ENCODE data around the gene PTPRN2.

Gene PTPRN2

DNA sequence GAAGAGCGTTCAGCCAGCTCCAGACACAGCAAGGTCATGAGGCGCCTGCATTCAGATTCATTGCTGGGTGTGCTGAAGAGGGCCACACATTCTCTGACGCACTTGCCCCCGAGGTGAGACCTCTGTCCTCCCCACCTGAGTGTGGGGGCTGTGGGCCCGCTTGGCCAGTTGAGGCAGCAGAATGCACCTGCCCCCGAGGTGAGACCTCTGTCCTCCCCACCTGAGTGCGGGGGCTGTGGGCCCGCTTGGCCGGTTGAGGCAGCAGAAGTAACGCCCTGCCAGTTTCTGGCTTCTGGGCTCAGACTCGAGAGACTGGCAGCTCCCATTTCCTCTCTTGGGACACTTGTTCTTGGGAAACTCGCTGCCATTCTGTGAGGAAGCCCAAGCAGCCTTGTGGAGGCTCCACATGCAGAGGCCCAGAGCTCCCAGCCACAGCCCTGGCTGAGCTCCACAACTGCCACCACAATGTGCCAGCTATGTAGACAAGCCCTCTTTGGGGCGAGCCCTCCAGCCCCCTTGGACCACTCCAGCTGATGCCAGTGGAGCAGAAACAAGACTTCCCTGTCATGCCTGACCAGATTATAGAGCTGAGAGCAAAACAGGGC lies 816.8 kb downstream of the PTPRN2 start:
- Histone ChIP-seq H3K27ac (ENCODE audit: low read depth, low read length) (no peak overlapping the region), H3K9ac (ENCODE audit: low read length) (no peak overlapping the region), H3K4me1 (ENCODE audit: control insufficient read depth, insufficient read depth, low read length) (no peaks in the 10 kb centered on the region), H3K4me3 (ENCODE audit: low read length) (no peak overlapping the region), H3K36me3 (ENCODE audit: control insufficient read depth, insufficient read depth, low read length) (no peaks in the 10 kb centered on the region), H3K27me3 (ENCODE audit: control insufficient read depth, insufficient read depth, low read length) (no peaks in the 10 kb centered on the region)

DNA sequence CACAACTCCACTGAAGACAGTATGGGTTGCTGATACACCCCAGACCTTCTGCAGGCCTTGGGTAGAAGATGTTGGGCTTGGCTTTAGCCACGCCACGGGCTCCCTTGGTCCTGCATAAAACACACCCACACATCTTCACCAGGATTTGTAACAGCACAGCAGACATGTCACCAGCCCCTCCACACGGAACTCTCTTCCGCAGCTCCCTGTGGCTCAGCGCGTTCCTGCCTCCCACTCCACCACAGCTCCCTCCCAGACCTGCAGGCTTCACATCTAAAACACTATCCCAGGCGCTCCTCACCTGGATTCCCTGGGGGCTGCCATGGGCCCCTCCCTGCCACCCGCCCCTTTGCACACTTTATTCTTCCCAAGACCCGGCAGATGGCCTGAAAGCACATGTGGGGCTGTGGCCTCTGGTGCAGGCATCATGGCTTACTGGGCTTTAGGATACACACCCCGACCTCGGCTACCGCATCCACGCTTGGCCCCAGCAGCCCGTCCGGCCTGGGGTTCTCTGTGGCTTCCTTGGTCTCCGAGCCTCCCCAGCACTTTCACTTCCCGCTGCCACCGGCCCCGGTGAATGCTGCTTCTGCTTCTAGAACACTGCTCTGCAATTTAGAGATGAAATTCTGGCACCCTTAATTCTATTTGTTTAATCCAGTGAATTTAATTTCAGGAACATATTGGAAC lies 818.0 kb downstream of the PTPRN2 start:
- H3K27ac ChIP-seq (ENCODE audit: low read depth, low read length) = no peak overlapping the region
- H3K9ac ChIP-seq (ENCODE audit: low read length) = no peak overlapping the region
- H3K4me1 ChIP-seq (ENCODE audit: control insufficient read depth, insufficient read depth, low read length) = no peaks in the 10 kb centered on the region
- no peaks in the 10 kb centered on the region for H3K36me3 ChIP-seq (ENCODE audit: control insufficient read depth, insufficient read depth, low read length)
- H3K4me3 ChIP-seq (ENCODE audit: low read length) = no peak overlapping the region
- H3K27me3 ChIP-seq (ENCODE audit: control insufficient read depth, insufficient read depth, low read length) = no peaks in the 10 kb centered on the region

DNA sequence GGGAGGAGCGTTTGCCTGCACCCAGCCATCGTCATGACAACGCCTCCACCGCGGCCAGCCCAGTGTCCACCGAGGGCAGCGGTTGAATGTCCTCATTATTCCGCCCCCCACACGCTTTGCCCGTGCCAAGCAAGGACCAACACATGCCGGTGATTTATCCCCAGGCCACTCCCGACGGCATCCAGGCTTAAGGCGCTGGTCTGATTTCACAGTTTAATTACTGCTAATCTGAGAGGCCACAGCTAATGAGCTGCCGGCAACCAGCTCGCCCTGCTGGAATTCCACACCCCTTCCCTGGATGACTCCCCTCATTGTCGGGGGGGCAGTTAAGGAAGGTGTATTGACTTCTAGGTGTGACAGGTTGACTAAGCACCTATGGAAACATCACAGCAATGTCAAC lies 818.5 kb downstream of the PTPRN2 start:
- Histone ChIP-seq H3K27ac (ENCODE audit: low read depth, low read length) (no peak overlapping the region), H3K4me3 (ENCODE audit: low read length) (no peak overlapping the region), H3K4me1 (ENCODE audit: control insufficient read depth, insufficient read depth, low read length) (no peaks in the 10 kb centered on the region), H3K27me3 (ENCODE audit: control insufficient read depth, insufficient read depth, low read length) (no peaks in the 10 kb centered on the region), H3K36me3 (ENCODE audit: control insufficient read depth, insufficient read depth, low read length) (no peaks in the 10 kb centered on the region), H3K9ac (ENCODE audit: low read length) (no peak overlapping the region)

DNA sequence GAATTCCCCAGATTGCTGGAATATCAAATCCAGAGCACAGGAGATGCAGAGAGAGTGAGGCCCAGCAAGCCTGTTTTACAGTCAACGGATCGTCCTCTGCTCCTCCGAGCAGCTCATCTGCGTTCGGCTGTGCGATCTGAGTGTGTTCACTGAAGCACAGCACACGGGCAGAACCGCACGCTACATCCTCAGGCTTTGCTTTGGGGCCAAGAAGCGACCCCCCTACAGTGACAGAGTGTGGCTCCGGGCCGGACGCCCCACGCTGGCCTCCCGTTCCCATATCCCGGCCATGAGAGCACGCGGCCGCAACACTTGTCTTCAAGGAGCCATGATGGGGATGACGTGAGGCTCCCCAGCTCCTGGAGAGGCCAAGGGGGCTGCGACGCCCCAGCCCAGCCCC lies 819.4 kb downstream of the PTPRN2 start:
- no peak overlapping the region for H3K4me3 ChIP-seq (ENCODE audit: low read length)
- no peaks in the 10 kb centered on the region for H3K4me1 ChIP-seq (ENCODE audit: control insufficient read depth, insufficient read depth, low read length)
- H3K36me3 ChIP-seq (ENCODE audit: control insufficient read depth, insufficient read depth, low read length) = no peaks in the 10 kb centered on the region
- no peak overlapping the region for H3K27ac ChIP-seq (ENCODE audit: low read depth, low read length)
- no peak overlapping the region for H3K9ac ChIP-seq (ENCODE audit: low read length)
- no peaks in the 10 kb centered on the region for H3K27me3 ChIP-seq (ENCODE audit: control insufficient read depth, insufficient read depth, low read length)

DNA sequence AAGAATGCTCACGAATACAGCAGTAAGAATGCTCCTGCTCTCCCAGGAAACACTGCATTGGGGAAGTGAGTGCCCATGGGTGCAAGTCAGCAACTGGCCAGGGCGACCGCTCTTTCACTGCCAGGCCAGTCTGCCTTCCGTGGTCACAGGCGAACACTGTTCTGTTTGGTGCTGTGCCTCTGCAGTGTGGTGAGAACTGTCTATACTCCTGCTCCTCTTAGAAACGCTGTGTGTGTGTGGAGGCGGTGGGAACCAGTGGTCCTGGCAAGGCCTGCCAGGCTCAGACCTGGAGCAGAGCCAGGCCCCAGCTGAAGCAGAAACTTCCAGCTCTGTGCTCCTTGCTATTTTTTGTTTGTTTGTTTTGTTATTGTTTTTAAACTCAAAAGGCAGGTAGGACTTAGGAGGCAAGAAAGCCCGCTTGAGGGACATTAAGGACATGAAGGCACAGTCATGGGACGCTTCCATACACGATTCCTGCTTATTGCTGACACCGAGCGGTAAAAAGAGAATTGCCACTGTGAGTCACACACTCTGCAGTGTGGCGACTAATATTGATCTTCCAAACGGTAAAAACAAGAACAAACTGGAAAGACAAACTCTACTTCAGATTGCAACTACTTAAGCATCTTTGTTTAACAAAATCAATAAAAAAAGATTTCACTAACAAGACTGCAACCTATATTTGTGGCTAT lies 820.0 kb downstream of the PTPRN2 start:
- H3K27ac ChIP-seq (ENCODE audit: low read depth, low read length) = no peak overlapping the region
- no peaks in the 10 kb centered on the region for H3K27me3 ChIP-seq (ENCODE audit: control insufficient read depth, insufficient read depth, low read length)
- H3K9ac ChIP-seq (ENCODE audit: low read length) = no peak overlapping the region
- no peaks in the 10 kb centered on the region for H3K4me1 ChIP-seq (ENCODE audit: control insufficient read depth, insufficient read depth, low read length)
- no peaks in the 10 kb centered on the region for H3K36me3 ChIP-seq (ENCODE audit: control insufficient read depth, insufficient read depth, low read length)
- H3K4me3 ChIP-seq (ENCODE audit: low read length) = no peak overlapping the region

DNA sequence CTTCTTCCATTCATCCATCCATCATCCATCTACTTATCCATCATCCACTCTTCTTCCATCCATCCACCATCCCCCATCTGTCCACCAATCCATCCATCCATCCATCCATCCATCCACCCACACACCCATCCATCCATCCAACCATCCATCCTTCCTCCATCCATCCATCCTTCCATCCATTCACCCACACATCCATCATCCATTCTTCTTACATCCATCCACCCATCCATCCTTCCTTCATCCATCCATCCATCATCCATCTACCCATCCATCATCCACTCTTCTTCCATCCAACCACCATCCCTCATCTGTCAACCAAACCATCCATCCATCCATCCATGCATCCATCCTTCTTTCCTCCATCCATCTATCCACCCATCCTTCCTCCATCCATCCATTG lies 821.5 kb downstream of the PTPRN2 start:
- no peak overlapping the region for H3K9ac ChIP-seq (ENCODE audit: low read length)
- no peaks in the 10 kb centered on the region for H3K4me1 ChIP-seq (ENCODE audit: control insufficient read depth, insufficient read depth, low read length)
- H3K4me3 ChIP-seq (ENCODE audit: low read length) = no peak overlapping the region
- no peaks in the 10 kb centered on the region for H3K36me3 ChIP-seq (ENCODE audit: control insufficient read depth, insufficient read depth, low read length)
- H3K27ac ChIP-seq (ENCODE audit: low read depth, low read length) = no peak overlapping the region
- no peaks in the 10 kb centered on the region for H3K27me3 ChIP-seq (ENCODE audit: control insufficient read depth, insufficient read depth, low read length)

DNA sequence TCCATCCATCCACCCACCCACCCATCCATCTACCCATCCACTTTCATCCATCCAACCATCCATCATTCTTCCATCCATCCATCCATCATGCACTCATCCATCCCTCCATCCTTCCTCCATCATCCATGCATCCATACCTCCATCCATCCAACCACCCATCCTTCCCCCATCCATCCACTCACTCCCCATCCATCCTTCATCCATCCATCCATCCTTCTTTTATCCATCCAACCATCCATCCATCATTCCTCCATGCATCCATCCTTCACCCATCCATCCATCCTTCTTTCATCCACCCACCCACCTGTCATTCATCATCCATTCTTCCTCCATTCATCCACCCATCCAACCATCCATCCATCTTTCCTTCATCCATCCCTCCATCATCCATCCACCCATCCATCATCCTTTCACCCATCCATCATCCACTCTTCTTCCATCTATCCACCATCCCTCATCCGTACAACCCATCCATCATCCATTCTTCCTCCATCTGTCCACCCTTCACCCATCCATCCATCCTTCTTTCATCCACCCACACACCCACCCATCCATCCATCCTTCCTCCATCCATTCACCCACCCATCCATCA lies 822.6 kb downstream of the PTPRN2 start:
- H3K9ac ChIP-seq (ENCODE audit: low read length) = no peak overlapping the region
- no peak overlapping the region for H3K4me3 ChIP-seq (ENCODE audit: low read length)
- no peaks in the 10 kb centered on the region for H3K4me1 ChIP-seq (ENCODE audit: control insufficient read depth, insufficient read depth, low read length)
- no peaks in the 10 kb centered on the region for H3K27me3 ChIP-seq (ENCODE audit: control insufficient read depth, insufficient read depth, low read length)
- no peaks in the 10 kb centered on the region for H3K36me3 ChIP-seq (ENCODE audit: control insufficient read depth, insufficient read depth, low read length)
- no peak overlapping the region for H3K27ac ChIP-seq (ENCODE audit: low read depth, low read length)

DNA sequence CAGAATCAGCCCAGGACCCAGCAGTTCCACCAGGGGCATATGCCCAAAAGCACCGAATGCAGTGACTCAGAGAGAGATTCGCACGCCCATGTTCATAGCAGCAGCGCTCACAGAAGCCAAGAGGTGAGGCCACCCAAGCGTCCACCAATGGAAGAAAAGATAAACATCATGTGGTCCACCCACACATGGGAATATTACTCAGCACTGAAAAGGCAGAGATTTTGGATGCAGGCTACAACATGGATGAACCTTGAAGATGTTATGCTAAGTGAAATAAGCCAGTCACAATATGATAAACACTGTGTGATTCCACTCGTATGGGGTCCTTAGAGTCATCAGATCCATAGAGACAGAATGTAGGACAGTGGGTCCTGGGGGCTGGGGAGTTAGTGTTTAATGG lies 823.4 kb downstream of the PTPRN2 start:
- Histone ChIP-seq H3K27ac (ENCODE audit: low read depth, low read length) (no peak overlapping the region), H3K9ac (ENCODE audit: low read length) (no peak overlapping the region), H3K4me1 (ENCODE audit: control insufficient read depth, insufficient read depth, low read length) (no peaks in the 10 kb centered on the region), H3K27me3 (ENCODE audit: control insufficient read depth, insufficient read depth, low read length) (no peaks in the 10 kb centered on the region), H3K4me3 (ENCODE audit: low read length) (no peak overlapping the region), H3K36me3 (ENCODE audit: control insufficient read depth, insufficient read depth, low read length) (no peaks in the 10 kb centered on the region)

DNA sequence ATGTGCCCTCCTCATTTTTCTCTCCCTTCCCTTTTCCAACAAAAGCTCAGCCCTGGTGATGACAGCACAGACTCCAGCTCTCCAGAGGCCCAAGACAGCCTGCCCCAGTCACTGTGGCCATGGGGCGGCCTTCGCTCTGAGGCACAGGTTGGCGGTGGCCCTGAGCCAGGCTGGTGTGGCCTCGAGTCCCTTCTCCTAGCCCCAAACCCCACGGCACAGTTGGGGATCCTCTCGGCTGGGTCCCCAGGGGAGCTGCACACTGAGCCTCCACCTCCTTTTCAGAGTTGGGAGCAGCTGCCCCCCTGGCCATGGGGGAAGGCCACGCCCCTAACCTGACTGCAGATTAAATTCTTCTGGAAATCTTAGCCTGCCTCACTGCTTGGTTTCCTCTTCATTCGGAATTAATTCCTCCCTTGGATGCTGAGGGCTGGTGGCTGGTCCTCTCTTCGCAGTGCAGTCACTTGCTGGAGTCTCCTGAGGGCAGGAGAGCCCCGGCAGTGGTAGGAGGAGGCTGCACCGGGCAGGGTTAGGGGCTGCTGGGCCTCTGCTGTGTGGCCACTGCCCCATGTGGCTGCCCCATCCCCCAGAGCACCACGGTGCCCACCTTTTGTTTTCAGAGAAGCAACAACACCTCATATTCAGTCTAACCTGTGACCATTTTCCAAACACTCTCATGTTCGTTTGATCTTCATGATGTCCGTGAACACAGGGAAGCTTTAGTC lies 824.2 kb downstream of the PTPRN2 start:
- H3K27me3 ChIP-seq (ENCODE audit: control insufficient read depth, insufficient read depth, low read length) = no peaks in the 10 kb centered on the region
- no peak overlapping the region for H3K4me3 ChIP-seq (ENCODE audit: low read length)
- H3K4me1 ChIP-seq (ENCODE audit: control insufficient read depth, insufficient read depth, low read length) = no peaks in the 10 kb centered on the region
- no peak overlapping the region for H3K9ac ChIP-seq (ENCODE audit: low read length)
- no peaks in the 10 kb centered on the region for H3K36me3 ChIP-seq (ENCODE audit: control insufficient read depth, insufficient read depth, low read length)
- no peak overlapping the region for H3K27ac ChIP-seq (ENCODE audit: low read depth, low read length)

DNA sequence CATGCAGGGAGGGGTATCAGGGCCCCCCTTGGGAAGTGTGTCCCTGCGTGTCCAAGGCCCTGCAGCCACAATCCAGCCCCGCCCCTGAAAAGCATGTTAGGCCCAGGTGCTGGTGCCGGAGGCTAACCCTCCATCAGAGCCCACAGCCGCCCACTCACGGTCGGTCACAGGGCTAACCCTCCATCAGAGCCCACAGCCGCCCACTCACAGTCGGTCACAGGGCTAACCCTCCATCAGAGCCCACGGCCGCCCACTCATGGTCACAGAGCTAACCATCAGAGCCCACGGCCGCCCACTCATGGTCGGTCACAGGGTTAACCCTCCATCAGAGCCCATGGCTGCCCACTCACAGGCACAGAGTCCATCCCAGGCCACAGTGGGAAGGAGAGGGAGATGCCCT lies 824.8 kb downstream of the PTPRN2 start:
- Histone ChIP-seq H3K27me3 (ENCODE audit: control insufficient read depth, insufficient read depth, low read length) (no peaks in the 10 kb centered on the region), H3K36me3 (ENCODE audit: control insufficient read depth, insufficient read depth, low read length) (no peaks in the 10 kb centered on the region), H3K9ac (ENCODE audit: low read length) (no peak overlapping the region), H3K4me1 (ENCODE audit: control insufficient read depth, insufficient read depth, low read length) (no peaks in the 10 kb centered on the region), H3K4me3 (ENCODE audit: low read length) (no peak overlapping the region), H3K27ac (ENCODE audit: low read depth, low read length) (no peak overlapping the region)

DNA sequence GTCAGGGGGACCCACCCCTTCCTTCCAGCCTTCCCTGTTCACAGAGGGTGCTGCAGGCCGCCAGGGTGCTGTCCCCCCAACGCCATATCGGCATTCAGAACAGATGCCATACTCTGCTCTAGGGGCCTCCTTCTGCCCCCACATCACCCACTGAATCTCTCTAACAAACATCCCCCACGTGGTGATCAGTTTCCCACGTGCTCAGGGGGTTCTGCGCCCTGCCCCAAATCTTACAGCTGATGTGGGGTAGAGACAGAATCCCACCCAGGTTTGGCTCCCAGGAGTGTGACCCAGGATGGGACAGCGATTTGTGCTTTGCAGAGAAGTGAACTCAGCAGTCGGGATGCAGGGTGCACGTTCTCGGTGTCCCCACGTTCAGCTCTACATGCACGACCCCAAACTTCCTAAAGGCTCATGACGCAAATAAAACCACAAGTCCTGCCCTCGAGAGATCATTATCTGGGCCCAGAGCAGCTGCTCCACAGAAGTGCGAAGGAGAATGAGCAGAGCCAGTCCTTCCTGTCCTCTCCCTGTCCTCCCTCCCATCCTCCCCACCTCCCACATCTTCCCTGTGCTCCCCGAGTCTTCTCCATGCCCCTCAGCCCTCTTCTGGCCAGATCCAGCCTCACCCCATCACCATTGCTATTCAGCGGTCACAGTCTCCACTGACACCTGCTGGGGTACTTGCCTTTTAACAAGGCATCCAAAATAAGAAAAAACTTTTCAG lies 827.5 kb downstream of the PTPRN2 start:
- no peak overlapping the region for H3K4me3 ChIP-seq (ENCODE audit: low read length)
- no peaks in the 10 kb centered on the region for H3K36me3 ChIP-seq (ENCODE audit: control insufficient read depth, insufficient read depth, low read length)
- H3K9ac ChIP-seq (ENCODE audit: low read length) = no peak overlapping the region
- H3K27ac ChIP-seq (ENCODE audit: low read depth, low read length) = no peak overlapping the region
- no peaks in the 10 kb centered on the region for H3K4me1 ChIP-seq (ENCODE audit: control insufficient read depth, insufficient read depth, low read length)
- no peaks in the 10 kb centered on the region for H3K27me3 ChIP-seq (ENCODE audit: control insufficient read depth, insufficient read depth, low read length)
